GM18858 (cell line): ENCODE data around the gene IFIT2.

ENCODE experiments used
- ATAC-seq: cut with Tn5 transposase; IDR thresholded peaks from one replicate; pipeline ENCODE4 v1.9.1; 2021; ENCODE audit not compliant: unreplicated experiment

Gene IFIT2

GRCh38 chr10:89337484-89337883 is 35.6 kb downstream of the IFIT2 start:
- no peak for ATAC-seq

GRCh38 chr10:89338713-89339112 is 36.9 kb downstream of the IFIT2 start:
- ATAC-seq: no peak

GRCh38 chr10:89339875-89340274 is 38.0 kb downstream of the IFIT2 start:
- no peak for ATAC-seq

GRCh38 chr10:89341649-89342048 is 39.8 kb downstream of the IFIT2 start:
- no peak for ATAC-seq

- ATAC-seq: no peak
Measured at GRCh38 chr10:89342206-89342958, 40.5 kb downstream of the IFIT2 start.

- ATAC-seq: no peak
Measured at GRCh38 chr10:89343089-89343767, 41.4 kb downstream of the IFIT2 start.

GRCh38 chr10:89344156-89344555 is 42.3 kb downstream of the IFIT2 start:
- ATAC-seq: no peak

- ATAC-seq: no peak
Measured at GRCh38 chr10:89345367-89346000, 43.6 kb downstream of the IFIT2 start.

- no peak for ATAC-seq
Measured at GRCh38 chr10:89346405-89347254, 44.8 kb downstream of the IFIT2 start.

GRCh38 chr10:89347701-89348457 is 46.0 kb downstream of the IFIT2 start:
- ATAC-seq: no peak

- no peak for ATAC-seq
Measured at GRCh38 chr10:89348481-89348880, 46.6 kb downstream of the IFIT2 start.

- no peak for ATAC-seq
Measured at GRCh38 chr10:89348975-89349374, 47.1 kb downstream of the IFIT2 start.

GRCh38 chr10:89350631-89351315 is 48.9 kb downstream of the IFIT2 start:
- peak; percentile 19 for ATAC-seq

GRCh38 chr10:89351412-89351779 is 49.5 kb downstream of the IFIT2 start:
- ATAC-seq: peak; percentile 86

GRCh38 chr10:89351780-89352597 is 50.1 kb downstream of the IFIT2 start:
- ATAC-seq: no peak

GRCh38 chr10:89352802-89353201 is 51.0 kb downstream of the IFIT2 start:
- ATAC-seq: no peak

- no peak for ATAC-seq
Measured at GRCh38 chr10:89355394-89355931, 53.6 kb downstream of the IFIT2 start.

- no peak for ATAC-seq
Measured at GRCh38 chr10:89357096-89357495, 55.2 kb downstream of the IFIT2 start.

GRCh38 chr10:89357975-89358374 is 56.1 kb downstream of the IFIT2 start:
- ATAC-seq: no peak
